Nephron progenitor cell (in vitro differentiated cells): ENCODE results near the gene CDC14B.
"Not testable (repeated sequence)": the region's sequence is repeated elsewhere in the genome, so short reads cannot be mapped to it uniquely, and the experiment has no call there.

ENCODE experiments used
- DNase-seq: peaks from one replicate; pipeline ENCODE4 v3.0.0; 2021
- H3K27ac Mint-ChIP-seq: 2 replicates; pipeline ENCODE4 v1.8.0; 2021; ENCODE audit warnings: mild to moderate bottlenecking, moderate library complexity, mixed read lengths
- H3K27me3 Mint-ChIP-seq: 2 replicates; pipeline ENCODE4 v1.8.0; 2021; ENCODE audit warnings: mild to moderate bottlenecking, low read depth, mixed read lengths; ENCODE audit not compliant: poor library complexity
- H3K36me3 Mint-ChIP-seq: 2 replicates; pipeline ENCODE4 v1.8.0; 2021; ENCODE audit warnings: low read depth, mixed read lengths
- H3K4me1 Mint-ChIP-seq: 2 replicates; pipeline ENCODE4 v1.8.0; 2021; ENCODE audit warnings: mixed read lengths
- H3K4me3 Mint-ChIP-seq: 2 replicates; pipeline ENCODE4 v1.8.0; 2021; ENCODE audit warnings: mild to moderate bottlenecking, moderate library complexity, mixed read lengths
- H3K9me3 Mint-ChIP-seq: 2 replicates; pipeline ENCODE4 v1.8.0; 2021; ENCODE audit warnings: mild to moderate bottlenecking, moderate library complexity, mixed read lengths
- CTCF ChIP-seq: fragments of 200-600 bp; sonication (generic); IDR thresholded peaks from 2 replicates; pipeline ENCODE4 v1.5.0; 2021; ENCODE audit warnings: antibody characterized with exemption

Gene CDC14B

DNA sequence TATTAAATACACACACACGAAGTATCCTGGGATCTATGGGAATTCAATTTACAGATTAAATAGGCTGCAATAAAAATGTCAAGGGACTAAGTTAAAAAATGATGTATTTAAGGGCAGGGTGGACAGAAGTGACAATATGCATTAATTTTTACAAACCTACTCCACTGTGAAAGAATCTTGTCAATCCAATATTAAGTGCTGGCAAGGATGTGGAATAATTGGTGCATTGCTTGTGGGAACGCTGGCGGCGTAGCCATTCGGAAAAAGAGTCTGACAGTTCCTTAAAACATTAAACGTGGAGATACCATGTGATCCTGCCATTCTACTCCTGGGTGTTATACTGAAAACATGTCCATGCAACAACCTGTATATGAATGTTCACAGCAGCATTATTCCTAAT is 4.2 kb downstream of the CDC14B start:
- TF ChIP-seq CTCF = no peak
- H3K4me3 Mint-ChIP-seq = no peak overlapping the region
- no peak for DNase-seq
- peaks cover 67% of the 10 kb centered on the region for H3K4me1 Mint-ChIP-seq
- no peaks in the 10 kb centered on the region for H3K36me3 Mint-ChIP-seq
- H3K27ac Mint-ChIP-seq = no peak overlapping the region
- H3K27me3 Mint-ChIP-seq = peaks cover 7% of the 10 kb centered on the region
- no peaks in the 10 kb centered on the region for H3K9me3 Mint-ChIP-seq

DNA sequence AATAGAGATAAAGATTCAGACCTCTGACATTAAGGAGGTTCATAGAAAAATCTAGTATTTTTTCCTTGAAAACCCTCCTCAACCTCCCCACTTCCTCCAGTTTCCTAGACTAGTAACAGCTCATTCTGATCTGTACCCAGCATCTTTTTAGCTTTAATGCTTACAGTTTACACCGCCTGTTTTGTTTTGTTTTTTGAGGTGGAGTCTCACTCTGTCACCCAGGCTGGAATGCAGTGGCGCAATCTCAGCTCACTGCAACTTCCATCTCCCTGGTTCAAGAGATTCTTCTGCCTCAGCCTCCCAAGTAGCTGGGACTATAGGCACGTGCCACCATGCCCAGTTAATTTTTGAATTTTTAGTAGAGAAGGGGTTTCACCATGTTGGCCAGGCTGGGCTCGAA is 5.0 kb downstream of the CDC14B start:
- H3K4me1 Mint-ChIP-seq = peaks cover 60% of the 10 kb centered on the region
- not testable (repeated sequence) for H3K9me3 Mint-ChIP-seq, DNase-seq, H3K36me3 Mint-ChIP-seq, H3K27me3 Mint-ChIP-seq, H3K4me3 Mint-ChIP-seq, H3K27ac Mint-ChIP-seq

- no peaks in the 10 kb centered on the region for H3K36me3 Mint-ChIP-seq
Measured at GRCh38 chr9:96612966-96613589, 6.6 kb downstream of the CDC14B start.

GRCh38 chr9:96612105-96612965 is 7.3 kb downstream of the CDC14B start:
- no peaks in the 10 kb centered on the region for H3K36me3 Mint-ChIP-seq
- no peak for TF ChIP-seq CTCF
- H3K27ac Mint-ChIP-seq = peak overlapping the region; percentile 30
- no peaks in the 10 kb centered on the region for H3K9me3 Mint-ChIP-seq
- no peak overlapping the region for H3K4me3 Mint-ChIP-seq
- peaks cover 6% of the 10 kb centered on the region for H3K27me3 Mint-ChIP-seq
- DNase-seq = no peak
- peaks cover 49% of the 10 kb centered on the region for H3K4me1 Mint-ChIP-seq

More at GRCh38 chr9:96612966-96613589, 6.6 kb downstream of the CDC14B start:
- Mint-ChIP-seq H3K4me3 (no peak overlapping the region), H3K9me3 (no peaks in the 10 kb centered on the region), H3K27ac (peak overlapping the region; percentile 3), H3K4me1 (peaks cover 56% of the 10 kb centered on the region), H3K27me3 (peaks cover 7% of the 10 kb centered on the region)
- no peak for DNase-seq
- TF ChIP-seq CTCF = no peak

- no peak for TF ChIP-seq CTCF
- peaks cover 38% of the 10 kb centered on the region for H3K4me1 Mint-ChIP-seq
- no peak overlapping the region for H3K4me3 Mint-ChIP-seq
- H3K9me3 Mint-ChIP-seq = no peaks in the 10 kb centered on the region
- peaks cover 4% of the 10 kb centered on the region for H3K27me3 Mint-ChIP-seq
- H3K36me3 Mint-ChIP-seq = no peaks in the 10 kb centered on the region
- no peak for DNase-seq
- H3K27ac Mint-ChIP-seq = no peak overlapping the region
Measured at GRCh38 chr9:96611302-96611701, 8.3 kb downstream of the CDC14B start.

DNA sequence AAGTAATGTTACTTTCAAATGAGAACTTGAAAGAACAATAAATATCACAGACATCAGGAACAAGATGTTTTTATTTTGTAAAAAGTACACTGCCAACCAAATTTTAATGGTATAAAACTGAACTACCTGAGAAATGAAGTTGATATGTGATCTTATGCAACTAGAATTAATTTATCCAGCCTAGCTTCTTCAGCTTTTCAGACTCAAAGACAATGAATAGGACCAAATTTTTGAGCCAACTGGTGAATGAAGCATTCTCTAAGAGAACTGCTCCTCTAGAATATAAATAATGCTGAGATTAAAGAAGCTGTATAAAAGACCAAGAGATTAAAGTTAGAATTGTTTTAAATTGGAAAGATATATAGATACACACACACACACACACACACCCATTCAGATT is 9.9 kb downstream of the CDC14B start:
- no peaks in the 10 kb centered on the region for H3K36me3 Mint-ChIP-seq
- H3K4me3 Mint-ChIP-seq = no peak overlapping the region
- peaks cover 4% of the 10 kb centered on the region for H3K27me3 Mint-ChIP-seq
- no peaks in the 10 kb centered on the region for H3K9me3 Mint-ChIP-seq
- no peak for DNase-seq
- TF ChIP-seq CTCF = no peak
- H3K27ac Mint-ChIP-seq = no peak overlapping the region
- peaks cover 34% of the 10 kb centered on the region for H3K4me1 Mint-ChIP-seq
